Measurements from ENCODE around the gene SYCP2.

SYCP2 gene

DNA sequence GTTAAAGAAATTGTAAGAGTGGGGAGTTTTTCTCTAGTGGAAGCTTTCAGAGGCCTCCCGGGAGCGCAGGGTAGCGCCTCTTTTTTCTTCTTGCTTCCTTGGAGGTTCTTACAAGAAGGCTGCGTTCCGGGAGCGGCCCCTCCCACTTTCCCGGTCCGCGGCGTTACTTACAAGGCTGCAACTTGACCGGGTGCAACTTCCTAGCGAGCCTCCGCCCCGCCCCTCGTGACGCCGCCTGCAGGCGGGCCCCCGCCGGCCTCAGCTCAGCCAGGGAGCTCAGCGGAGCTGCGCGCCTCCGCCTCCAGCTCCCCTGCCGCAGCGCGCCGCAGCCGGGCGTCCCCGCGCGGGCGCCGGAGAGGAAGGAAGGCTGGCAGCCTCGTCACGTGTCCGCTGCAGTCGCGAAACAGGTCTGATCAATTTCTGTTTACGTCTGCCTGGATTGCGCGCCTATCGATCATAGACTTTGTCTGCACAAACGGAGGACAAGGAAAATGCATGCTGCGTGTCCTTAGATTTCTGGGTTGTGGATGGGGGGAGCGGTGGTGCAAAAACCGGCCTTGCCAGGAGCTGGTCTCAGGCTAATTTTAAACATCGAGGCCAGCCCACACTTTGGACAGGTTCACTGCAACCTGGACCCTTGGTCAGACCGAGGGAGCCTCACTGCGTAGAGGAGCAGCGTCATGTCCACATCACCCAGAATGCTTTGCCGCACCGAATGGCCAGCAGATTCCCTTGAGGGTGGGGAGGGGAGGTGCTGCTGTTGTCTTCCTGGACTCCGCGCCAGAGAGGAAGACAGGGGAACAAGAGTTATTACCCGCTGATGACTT, 6.9 kb upstream of the SYCP2 start, which contains the start of the genes FAM217B and PPP1R3D:
Gene FAM217B (plus strand): TSS at position 261 of the 827 bp plus-strand sequence. CDS start 3,555 bp downstream, outside the sequence.
Gene PPP1R3D (minus strand): TSS at position 177 of the 827 bp plus-strand sequence. CDS start 374 bp downstream, outside the sequence.
- FAIRE-seq, result no peak

DNA sequence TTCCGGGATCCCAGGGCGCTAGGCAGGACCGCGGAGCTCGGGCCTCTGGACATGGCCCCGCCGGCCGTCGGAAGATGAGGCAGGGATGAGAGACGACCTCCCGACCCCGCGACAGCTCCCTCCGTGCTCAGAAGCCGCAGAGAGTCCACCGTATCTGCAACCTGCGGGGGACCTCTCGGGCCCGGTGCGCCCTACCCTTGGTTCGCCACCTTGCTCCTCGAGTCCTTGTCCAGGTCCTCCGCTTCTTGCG, 6.4 kb upstream of the SYCP2 start:
- FAIRE-seq, result no peak

DNA sequence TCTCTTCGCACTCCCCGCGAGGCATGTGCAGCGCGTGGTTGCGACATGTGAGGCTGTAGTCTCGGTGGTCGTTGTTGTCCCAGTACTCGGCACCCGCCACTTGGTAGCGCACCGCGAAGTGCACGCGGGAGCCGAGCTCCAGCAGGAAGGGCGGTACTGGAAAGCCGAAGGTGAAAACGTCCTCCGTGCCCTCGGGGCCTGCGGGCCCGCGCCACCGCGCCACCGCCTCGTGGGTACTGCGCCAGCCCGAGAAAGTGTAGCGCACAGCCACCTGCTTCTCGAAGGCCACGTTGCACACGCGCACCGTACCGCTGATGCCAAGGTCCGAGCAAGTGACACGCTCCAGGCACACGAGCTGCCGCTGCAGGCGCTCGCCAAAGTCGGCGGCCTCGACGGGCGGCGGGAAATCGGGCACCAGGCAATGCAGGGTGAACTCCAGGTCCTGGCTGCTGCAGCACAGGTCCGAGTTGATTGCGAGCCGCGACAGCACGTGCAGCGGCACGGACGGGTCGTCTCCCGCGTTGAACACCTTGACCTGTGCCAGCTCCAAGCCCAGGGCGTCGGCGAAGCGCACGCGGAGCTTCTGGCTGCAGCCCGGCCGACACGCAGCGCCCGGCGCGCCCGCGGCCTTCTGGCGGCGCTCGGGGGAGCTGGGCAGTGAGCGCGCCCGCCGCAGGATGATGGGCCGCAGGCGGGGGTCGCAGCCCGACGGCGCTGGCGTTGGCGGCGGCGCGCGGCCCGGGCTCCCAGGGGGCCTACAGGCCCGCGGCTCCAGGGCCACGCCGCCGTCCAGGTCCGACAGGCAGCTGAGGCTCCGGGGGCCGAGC, 5.8 kb upstream of the SYCP2 start:
- FAIRE-seq, result no peak

- no peak for FAIRE-seq
Observed at GRCh38 chr20:59938696-59939051, 5.2 kb upstream of the SYCP2 start.

- no peak for FAIRE-seq
Observed at GRCh38 chr20:59938221-59938620, 4.8 kb upstream of the SYCP2 start.

GRCh38 chr20:59937150-59937549, 3.7 kb upstream of the SYCP2 start:
- no peak for FAIRE-seq

DNA sequence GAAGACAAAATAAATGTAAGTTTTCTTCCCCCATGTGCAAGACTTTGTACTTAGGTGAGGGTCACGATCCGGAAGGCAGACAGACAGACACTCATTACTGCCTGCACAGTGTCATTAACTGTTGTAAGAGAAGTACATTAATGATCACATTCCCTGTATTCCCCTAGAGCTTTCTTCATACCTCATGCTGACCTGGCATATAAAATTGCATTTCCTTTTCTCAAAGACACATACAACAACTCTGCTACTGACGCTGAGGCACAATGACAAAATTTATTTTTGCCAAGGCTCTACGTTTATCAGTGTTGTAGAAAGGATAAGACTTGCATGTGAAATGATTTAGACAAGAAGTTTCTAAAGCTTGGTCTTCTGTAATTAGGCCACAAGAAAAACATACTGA, 3.0 kb upstream of the SYCP2 start:
- no peak for FAIRE-seq

DNA sequence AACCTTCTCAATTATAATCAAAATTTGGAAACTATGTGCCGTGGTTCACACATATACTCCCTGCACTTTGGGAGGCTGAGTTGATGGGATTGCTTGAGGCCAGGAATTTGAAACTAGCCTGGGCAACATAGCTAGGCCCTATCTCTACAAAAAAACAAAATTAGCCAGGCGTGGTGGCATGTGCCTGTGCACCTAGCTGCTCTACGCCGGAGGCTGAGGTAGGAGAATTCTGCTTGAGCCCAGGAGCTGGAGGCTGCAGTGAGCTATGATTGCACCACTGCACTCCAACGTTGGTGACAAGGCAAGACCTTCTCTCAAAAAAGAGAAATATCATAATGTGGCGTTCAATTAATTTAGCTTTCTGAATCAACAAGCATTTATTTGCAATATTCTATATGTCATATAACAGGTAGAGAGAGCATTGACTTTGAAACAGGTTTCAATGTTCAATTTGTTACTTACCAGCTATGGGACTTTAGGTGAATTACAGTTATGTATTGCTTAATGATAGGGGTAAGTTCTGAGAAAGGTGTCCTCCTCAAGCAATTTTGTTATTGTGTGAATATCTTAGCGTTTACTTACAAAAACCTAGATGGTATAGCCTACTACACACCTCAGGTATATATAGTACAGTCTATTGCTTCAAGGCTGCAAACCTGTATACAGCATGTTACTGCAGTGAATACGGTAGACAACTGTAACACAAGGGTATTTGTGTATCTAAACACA, 2.2 kb upstream of the SYCP2 start:
- FAIRE-seq, result no peak

GRCh38 chr20:59933849-59934585, 580 bp upstream of the SYCP2 start:
- no peak for FAIRE-seq

DNA sequence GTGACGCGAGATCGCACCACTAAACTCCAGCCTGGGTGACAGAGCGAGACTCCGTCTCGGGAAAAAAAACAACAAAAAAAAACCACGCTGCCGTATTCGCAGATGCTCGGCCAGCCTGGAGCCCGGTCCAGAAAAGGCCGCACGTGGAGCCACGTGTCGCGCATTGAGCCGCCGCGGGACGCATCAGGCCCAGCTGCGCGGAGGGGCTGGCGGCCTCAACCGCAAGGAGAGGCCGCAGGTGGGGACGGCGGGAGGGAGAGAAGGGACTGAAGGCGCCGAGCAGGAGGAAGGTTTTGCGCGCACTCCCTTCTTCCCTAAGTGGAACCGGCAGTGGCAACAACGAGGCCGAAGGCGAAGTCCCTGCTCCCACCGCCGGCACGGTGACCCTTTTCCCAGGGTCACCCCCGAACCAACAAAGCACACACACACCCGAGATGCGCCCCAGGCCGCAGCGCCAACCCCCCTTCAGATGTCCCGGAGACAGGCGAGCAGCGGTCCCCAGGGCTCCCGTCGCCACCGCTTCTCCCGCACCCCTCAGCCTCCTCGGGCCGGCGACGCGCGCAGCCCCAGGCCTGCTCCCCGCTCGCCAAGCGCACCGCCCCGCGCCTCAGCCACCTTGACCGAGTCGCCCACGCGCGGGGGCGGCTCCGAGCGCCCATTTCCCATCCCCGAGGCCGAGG, 681 bp downstream of the SYCP2 start:
- no peak for FAIRE-seq

GRCh38 chr20:59931511-59932312, 1.7 kb downstream of the SYCP2 start:
- FAIRE-seq, result no peak

DNA sequence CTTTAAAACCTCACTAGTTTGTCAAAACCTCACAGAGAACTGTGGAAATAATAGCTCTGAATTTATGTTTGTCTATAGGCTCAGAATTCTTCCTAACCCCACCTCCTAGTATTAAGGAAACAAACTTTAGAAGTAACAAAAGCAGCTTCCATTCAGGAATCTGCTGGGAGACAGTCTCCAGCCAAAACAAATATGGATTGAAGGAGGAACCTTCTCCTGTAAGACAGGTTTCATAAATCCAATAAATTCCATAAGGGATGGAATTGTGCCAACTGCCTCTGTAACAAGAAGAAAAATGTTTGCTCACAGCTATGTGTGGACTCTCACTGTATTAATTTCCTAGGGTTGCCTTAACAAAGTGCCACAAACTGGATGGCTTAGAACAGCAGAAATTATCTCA, 7.5 kb downstream of the SYCP2 start:
- no peak for FAIRE-seq

GRCh38 chr20:59925359-59925758, 8.1 kb downstream of the SYCP2 start:
- FAIRE-seq, result no peak

- FAIRE-seq, result no peak
Observed at GRCh38 chr20:59923514-59923913, 9.9 kb downstream of the SYCP2 start.

DNA sequence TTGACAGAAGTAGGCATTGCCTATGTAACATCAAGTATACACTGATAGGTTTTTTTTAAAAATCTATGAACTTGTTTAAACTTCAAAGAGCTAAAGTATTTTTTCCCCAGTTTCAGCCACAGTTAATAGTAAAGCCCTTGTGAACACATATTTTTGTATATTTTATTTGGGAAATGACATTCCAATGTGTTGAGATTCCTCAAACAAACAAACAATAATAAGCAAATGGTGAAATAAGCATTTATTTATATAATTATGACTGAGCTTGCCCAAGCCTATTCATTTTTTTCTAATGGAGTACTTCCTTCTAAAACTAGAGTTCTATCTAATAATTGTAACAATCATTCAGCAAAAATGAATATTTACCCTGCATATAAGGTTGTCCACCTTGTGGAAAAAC, 12.5 kb downstream of the SYCP2 start:
- FAIRE-seq, result no peak

DNA sequence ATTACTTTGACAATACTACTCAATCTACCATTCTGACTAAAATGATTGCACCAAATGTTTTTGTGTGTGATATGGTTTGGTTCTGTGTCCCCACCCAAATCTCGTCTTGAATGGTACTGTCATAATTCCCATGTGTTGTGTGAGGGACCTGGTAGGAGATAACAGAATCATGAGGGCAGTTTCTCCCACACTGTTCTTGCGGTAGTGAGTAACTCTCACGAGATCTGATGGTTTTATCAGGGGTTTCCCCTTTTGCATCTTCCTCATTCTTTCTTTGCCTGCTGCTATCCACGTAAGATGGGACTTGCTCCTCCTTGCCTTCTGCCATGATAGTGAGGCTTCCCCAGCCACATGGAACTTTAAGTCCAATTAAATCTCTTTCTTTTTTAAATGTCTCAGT, 20.8 kb downstream of the SYCP2 start:
- FAIRE-seq, result no peak

DNA sequence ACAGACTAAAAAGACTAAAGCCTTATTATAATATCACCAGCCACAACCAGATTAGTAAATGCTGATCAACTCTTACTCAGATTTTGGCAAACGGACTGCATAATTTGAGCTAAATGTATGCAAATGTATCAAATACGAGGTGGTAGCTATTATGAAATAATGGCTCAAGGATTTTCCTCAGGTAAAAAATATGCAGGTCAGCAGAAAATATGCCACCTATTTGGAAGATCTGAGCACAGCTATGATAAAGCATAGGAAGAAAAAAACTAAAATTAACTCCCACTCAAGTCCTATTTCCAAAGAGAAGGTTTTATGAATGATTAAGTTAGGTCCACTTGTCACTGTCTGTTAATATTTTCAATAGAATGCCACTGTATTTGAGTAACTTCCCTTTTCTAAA, 22.4 kb downstream of the SYCP2 start:
- FAIRE-seq, result no peak

DNA sequence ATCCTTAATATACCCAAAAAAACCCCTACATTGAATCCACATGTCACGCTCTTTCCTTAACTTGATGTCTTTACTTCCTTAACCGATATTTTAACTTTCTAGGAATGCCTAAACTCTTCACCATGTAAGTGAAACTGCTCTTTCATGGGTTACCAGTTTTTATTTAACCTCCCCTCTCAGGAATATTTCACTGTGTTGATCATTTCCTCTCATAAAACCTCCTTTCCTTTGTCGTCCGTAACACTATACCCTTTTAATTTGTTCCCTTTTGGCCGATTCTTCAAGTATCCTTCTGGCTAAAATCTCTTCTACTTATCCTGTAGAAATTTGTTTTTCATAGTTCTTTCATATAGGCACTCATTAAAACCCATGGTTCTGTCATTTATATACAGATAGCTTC, 24.6 kb downstream of the SYCP2 start:
- no peak for FAIRE-seq

- no peak for FAIRE-seq
Observed at GRCh38 chr20:59903621-59904020, 29.8 kb downstream of the SYCP2 start.

DNA sequence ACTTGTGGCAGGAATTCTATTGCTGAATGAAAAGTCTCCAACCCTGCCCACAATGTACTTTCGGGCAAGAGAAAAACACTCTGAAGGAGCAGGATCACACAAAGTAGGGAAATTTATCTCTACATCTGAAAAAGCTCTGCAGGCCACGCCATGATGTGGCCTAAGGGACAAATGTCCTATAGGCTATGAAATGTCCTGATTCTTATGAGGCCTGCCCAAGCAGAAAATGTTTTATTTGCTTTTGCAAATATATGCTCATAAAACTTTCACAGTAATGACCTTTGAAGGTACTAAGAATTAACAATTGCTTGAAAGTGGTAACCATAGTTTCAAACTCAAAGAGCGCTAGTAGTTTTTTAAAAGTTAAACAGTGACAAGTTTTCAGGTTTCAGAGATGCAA, 31.0 kb downstream of the SYCP2 start:
- no peak for FAIRE-seq

DNA sequence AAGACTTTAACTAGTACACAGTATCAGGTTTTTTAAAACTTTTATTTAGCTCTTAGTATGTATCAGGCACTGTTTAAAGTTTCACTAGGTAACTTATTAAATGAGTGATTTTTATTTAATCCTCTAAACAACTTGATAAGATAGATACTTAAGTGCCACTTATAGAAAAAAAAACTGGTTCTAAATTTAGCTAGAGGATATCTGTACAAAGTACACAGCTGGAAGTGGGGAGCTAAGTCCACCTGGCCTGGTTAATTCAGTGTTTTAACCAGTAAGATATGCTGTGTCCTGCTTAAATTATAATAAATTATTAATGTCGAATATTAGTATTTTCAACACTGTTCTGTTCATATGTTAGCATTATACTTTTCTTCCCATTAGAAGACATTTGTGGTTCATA, 37.5 kb downstream of the SYCP2 start:
- no peak for FAIRE-seq

DNA sequence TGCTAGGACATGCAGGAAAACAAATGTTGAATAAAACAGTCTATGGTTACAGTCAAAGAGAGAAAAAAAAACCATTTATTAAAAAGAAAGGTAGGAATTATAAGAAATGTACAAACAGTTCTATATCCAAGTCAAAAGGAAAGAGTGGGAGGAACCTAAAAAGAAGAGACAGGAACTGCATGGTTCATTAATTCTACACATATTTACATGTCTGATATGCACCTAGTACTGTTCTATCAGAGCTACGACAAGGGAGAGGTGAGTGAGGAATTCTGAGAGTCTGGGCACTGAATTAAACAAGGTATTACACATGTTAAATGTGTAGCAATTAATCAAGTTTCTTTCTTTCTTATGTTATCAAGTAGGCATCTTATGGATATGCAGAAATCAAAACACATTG, 41.9 kb downstream of the SYCP2 start:
- no peak for FAIRE-seq
